Adrenal gland (tissue), 12 donors: Measurements from ENCODE around the gene CTBP1. TPM values are rescaled to one million over a fixed set of nuclear protein-coding genes. Genes with fewer than 3 reads are reported as not detected.

Source experiments
- DNase-seq, 7 donors: peaks; one replicate each; pipeline ENCODE4 v3.0.0-alpha.2; 2019 to 2020
- H3K27ac ChIP-seq, 5 donors: fragments of 200-600 bp; sonication (generic) in 4 of 5; 1 replicate in 3 of 5; 2 replicates in 2 of 5; pipeline versions ENCODE4 v1.5.1 to v1.8.0; 2016 to 2020; ENCODE audit warnings: mild to moderate bottlenecking in 1 of 5
- H3K27me3 ChIP-seq: fragments of 200-600 bp; 2 replicates; pipeline ENCODE4 v1.8.0; 2021
- H3K36me3 ChIP-seq, 2 donors: fragments of 200-600 bp; replicated peaks in 1 of 2; 1 replicate in 1 of 2; 2 replicates in 1 of 2; pipeline versions ENCODE4 v1.5.1 to v1.8.0; 2018 to 2022
- H3K4me1 ChIP-seq, 2 donors: fragments of 200-600 bp; replicated peaks in 1 of 2; 1 replicate in 1 of 2; 2 replicates in 1 of 2; pipeline versions ENCODE4 v1.5.1 to v1.8.0; 2018 to 2021
- H3K4me3 ChIP-seq, 4 donors: fragments of 200-600 bp; sonication (generic) in 3 of 4; one replicate each; pipeline ENCODE4 v1.5.1; 2016 to 2018
- H3K9me3 ChIP-seq, 3 donors: fragments of 200-600 bp; sonication (generic) in 1 of 3; replicated peaks in 1 of 3; 1 replicate in 2 of 3; 2 replicates in 1 of 3; pipeline versions ENCODE4 v1.5.1 to v1.8.0; 2016 to 2021
- CTCF ChIP-seq, 6 experiments: fragments of 450-650 bp in 4 of 6; fragments of 200-600 bp in 2 of 6; sonication (generic) in 1 of 6; IDR thresholded peaks; 1 replicate in 5 of 6; 2 replicates in 1 of 6; pipeline versions ENCODE4 v1.5.1 to v1.8.0; 2016 to 2021; ENCODE audit warnings: antibody characterized with exemption in 6 of 6, mild to moderate bottlenecking in 2 of 6, moderate library complexity in 1 of 6
- POLR2A ChIP-seq, 2 donors: fragments of 450-650 bp; IDR thresholded peaks; one replicate each; pipeline ENCODE4 v1.6.1; 2017; ENCODE audit warnings: antibody characterized with exemption in 2 of 2, mild to moderate bottlenecking in 2 of 2, moderate library complexity in 1 of 2
- WGBS, 4 donors: extraction: QIAGEN DNeasy Blood & Tissue Kit in 2 of 4; methylation state at CpG; one replicate each; pipeline versions ENCODE4 v1.1.5 to v1.1.7; 2013 to 2017; 5-methylcytosine and 5-hydroxymethylcytosine counted together
- intact Hi-C, 2 donors: fragments of 100-400 bp; cut with DNase I; formaldehyde crosslinking; loops; one replicate each; pipeline versions ENCODE4 v1.14.1 to v1.15.0; 2022 to 2023
- polyA plus RNA-seq, 3 donors: library from polyadenylated mRNA; stranded (reverse); fragments of 200-250 nt in 2 of 3; fragments of 350-450 nt in 1 of 3; fragmentation: Illumina TruSeq in 1 of 3; extraction: RNeasy Lipid Tissue Mini Kit (QIAGEN cat#74804) in 1 of 3; gene quantifications; one replicate each; pipeline ENCODE4 v1.2.3, GENCODE V29; 2013 to 2014
- total RNA-seq, 9 donors: library from RNA; depleted of rRNA in 4 of 9; stranded (reverse); fragments of >200 nt in 4 of 9; fragments of 120-200 nt in 1 of 9; fragmentation: NEBNext Ultra II Directional in 1 of 9; extraction: Animal tissue kit (Norgen Biotek cat#: 25700) in 1 of 9; gene quantifications; one replicate each; pipeline versions ENCODE4 v1.1.0 to v1.2.4, GENCODE V29; 2013 to 2023
- donor health status: healthy with polysubstance abuse.
- donor health status: Bipolar disorder and iron deficiency.
- donor health status: DM: yes; HTN: yes; CAD: no.
- donor health status: DM: no; HTN: no; CAD: no.
- donor health status: DM: no; HTN: no; CAD: no.
- donor health status: DM: yes; HTN: yes; CAD: no.

Gene CTBP1
- total and polyA plus RNA-seq, 12 donors = 45.7 to 293 (median 159) TPM

GRCh38 chr4:1182313-1182712, 66.6 kb downstream of the CTBP1 start:
- H3K9me3 ChIP-seq = peaks cover 0 to 5% (median 5%) of the 10 kb centered on the region in 3 donors
- TF ChIP-seq POLR2A (IDR thresholded peaks at IDR 0.05) (no peak), CTCF (IDR thresholded peaks at IDR 0.05) (no peak)
- no peak for DNase-seq
- intact Hi-C loops = no loop called here
- H3K4me3 ChIP-seq = no peak overlapping the region
- no peaks in the 10 kb centered on the region for H3K4me1 ChIP-seq
- H3K27me3 ChIP-seq = peaks cover 3% of the 10 kb centered on the region
- H3K36me3 ChIP-seq = no peaks in the 10 kb centered on the region
- no peak overlapping the region for H3K27ac ChIP-seq

GRCh38 chr4:1180663-1181062, 68.3 kb downstream of the CTBP1 start:
- Histone ChIP-seq H3K27me3 (peaks cover 3% of the 10 kb centered on the region), H3K27ac (no peak overlapping the region), H3K4me1 (no peaks in the 10 kb centered on the region), H3K4me3 (no peak overlapping the region), H3K36me3 (no peaks in the 10 kb centered on the region), H3K9me3 (peaks cover 0 to 5% (median 5%) of the 10 kb centered on the region in 3 donors)
- no peak for TF ChIP-seq CTCF (IDR thresholded peaks at IDR 0.05)
- TF ChIP-seq POLR2A (IDR thresholded peaks at IDR 0.05) = no peak
- intact Hi-C loops = no loop called here
- DNase-seq = no peak

GRCh38 chr4:1179976-1180375, 69.0 kb downstream of the CTBP1 start:
- 94 to 100% (median 98%) methylated on average over 1 of the region's 1 CpG for WGBS, 4 donors

GRCh38 chr4:1179089-1179441, 69.9 kb downstream of the CTBP1 start:
- no peak for DNase-seq
- intact Hi-C loops = no loop called here
- Histone ChIP-seq H3K27me3 (peaks cover 3% of the 10 kb centered on the region), H3K4me3 (no peak overlapping the region), H3K4me1 (no peaks in the 10 kb centered on the region), H3K36me3 (no peaks in the 10 kb centered on the region), H3K9me3 (peaks cover 0 to 5% (median 5%) of the 10 kb centered on the region in 3 donors), H3K27ac (no peak overlapping the region)
- 61 to 74% (median 68%) methylated on average over 6 to 7 of the region's 7 CpGs for WGBS, 4 donors
- no peak for TF ChIP-seq POLR2A (IDR thresholded peaks at IDR 0.05)
- TF ChIP-seq CTCF (IDR thresholded peaks at IDR 0.05) = no peak

More at GRCh38 chr4:1179976-1180375, 69.0 kb downstream of the CTBP1 start:
- Histone ChIP-seq H3K27ac (no peak overlapping the region), H3K4me1 (no peaks in the 10 kb centered on the region), H3K27me3 (peaks cover 3% of the 10 kb centered on the region), H3K4me3 (no peak overlapping the region), H3K9me3 (peaks cover 0 to 5% (median 5%) of the 10 kb centered on the region in 3 donors), H3K36me3 (no peaks in the 10 kb centered on the region)
- TF ChIP-seq POLR2A (IDR thresholded peaks at IDR 0.05) (no peak), CTCF (IDR thresholded peaks at IDR 0.05) (no peak)
- no peak for DNase-seq
- intact Hi-C loops = no loop called here
